Esophagus squamous epithelium (tissue), 4 donors: Measurements from ENCODE around the gene GIPC2.
"Not testable (repeated sequence)": the region's sequence is repeated elsewhere in the genome, so short reads cannot be mapped to it uniquely, and the experiment has no call there.

Experiments
- CTCF ChIP-seq, 6 experiments: fragments of 450-650 bp in 4 of 6; fragments of 200-600 bp in 2 of 6; sonication (generic) in 2 of 6; IDR thresholded peaks; one replicate each; pipeline ENCODE4 v1.5.1; 2016 to 2019; ENCODE audit warnings: antibody characterized with exemption in 6 of 6, mild to moderate bottlenecking in 4 of 6, moderate library complexity in 4 of 6
- POLR2A ChIP-seq, 4 donors: fragments of 450-650 bp; IDR thresholded peaks; one replicate each; pipeline ENCODE4 v1.6.1; 2017; ENCODE audit warnings: antibody characterized with exemption in 4 of 4, mild to moderate bottlenecking in 4 of 4, moderate library complexity in 3 of 4

- TF ChIP-seq CTCF, POLR2A (IDR thresholded peaks at IDR 0.05): not testable (repeated sequence)
Measured at GRCh38 chr1:78064886-78065285, 19.1 kb downstream of the GIPC2 start.
